GDM1 (cell line): Measurements from ENCODE around the gene PTGDS.
"Not testable (repeated sequence)": the region's sequence is repeated elsewhere in the genome, so short reads cannot be mapped to it uniquely, and the experiment has no call there.

Experiments used
- DNase-seq: peaks from one replicate; lab custom pipeline; 2025; lab: John Stamatoyannopoulos, UW

Gene PTGDS

GRCh38 chr9:136992819-136993369 is 15.6 kb downstream of the PTGDS start:
- no peak for DNase-seq

GRCh38 chr9:136994180-136994887 is 17.0 kb downstream of the PTGDS start:
- no peak for DNase-seq

- no peak for DNase-seq
These were observed 17.6 kb downstream of the PTGDS start for GRCh38 chr9:136994888-136995230.

GRCh38 chr9:136995362-136995761 is 18.1 kb downstream of the PTGDS start:
- no peak for DNase-seq

- DNase-seq = no peak
These were observed 18.5 kb downstream of the PTGDS start for GRCh38 chr9:136995772-136996311.

- DNase-seq = no peak
These were observed 19.3 kb downstream of the PTGDS start, which contains the start of gene CLIC3 for GRCh38 chr9:136996361-136997292. TSS of gene CLIC3 (minus strand) at chr9:136996568. CDS start at chr9:136996543, 25 bp downstream.

- no peak for DNase-seq
These were observed 20.1 kb downstream of the PTGDS start for GRCh38 chr9:136997371-136997770.

GRCh38 chr9:136997830-136998234 is 20.5 kb downstream of the PTGDS start:
- no peak for DNase-seq

- peak; percentile 26 for DNase-seq
These were observed 23.1 kb downstream of the PTGDS start for GRCh38 chr9:137000177-137000930.

GRCh38 chr9:137001857-137002645 is 24.7 kb downstream of the PTGDS start:
- no peak for DNase-seq

- no peak for DNase-seq
These were observed 25.3 kb downstream of the PTGDS start for GRCh38 chr9:137002646-137003041.

- not testable (repeated sequence) for DNase-seq
These were observed 27.0 kb downstream of the PTGDS start for GRCh38 chr9:137004285-137004684.

GRCh38 chr9:137006116-137007003 is 29.1 kb downstream of the PTGDS start:
- peak; percentile 23 for DNase-seq

GRCh38 chr9:137007108-137007815 is 30.0 kb downstream of the PTGDS start:
- DNase-seq = no peak

- no peak for DNase-seq
These were observed 30.5 kb downstream of the PTGDS start for GRCh38 chr9:137007816-137008270.

- DNase-seq = no peak
These were observed 31.0 kb downstream of the PTGDS start for GRCh38 chr9:137008312-137008711.

GRCh38 chr9:137009217-137009616 is 31.9 kb downstream of the PTGDS start:
- DNase-seq = no peak

GRCh38 chr9:137009938-137010732 is 32.8 kb downstream of the PTGDS start:
- no peak for DNase-seq
